Skin of body (tissue), 1 donor: ENCODE data around the gene TAF3. TPM values are rescaled to one million over a fixed set of nuclear protein-coding genes. Genes with fewer than 3 reads are reported as not detected.

ENCODE experiments used
- total RNA-seq: library from RNA; depleted of rRNA; stranded (reverse); fragments of >200 nt; gene quantifications from one replicate; pipeline ENCODE4 v1.2.3, GENCODE V29; 2014

Gene TAF3
- total RNA-seq, 1 donor from 2014 or later = 3.2 TPM

Other genes starting within 250 kb of the TAF3 start
- 28.4 TPM for gene ITIH5, start 151.5 kb upstream of the TAF3 start, total RNA-seq
- gene ITIH2, start 115.2 kb upstream of the TAF3 start, total RNA-seq = not detected
- 11.0 TPM for gene KIN, start 30.5 kb upstream of the TAF3 start, total RNA-seq
- gene ATP5F1C, start 30.3 kb upstream of the TAF3 start, total RNA-seq = 164 TPM
- gene GATA3, start 236.2 kb downstream of the TAF3 start, total RNA-seq = 16.0 TPM